HepG2 (cell line): ENCODE data around the gene CYP20A1. TPM values are rescaled to one million over a fixed set of nuclear protein-coding genes. Genes with fewer than 3 reads are reported as not detected.

Source experiments
- BCLAF1 ChIP-seq: fragments of 450-650 bp; IDR thresholded peaks from 2 replicates; pipeline ENCODE4 v1.6.1; 2017; ENCODE audit warnings: mild to moderate bottlenecking
- BORCS8-MEF2B ChIP-seq: sonication (generic); formaldehyde crosslinking; IDR thresholded peaks from 2 replicates; pipeline ENCODE4 v1.8.0; 2022; ENCODE audit warnings: mild to moderate bottlenecking, missing genetic modification reagents
- CBX1 ChIP-seq: IDR thresholded peaks from one replicate; pipeline ENCODE4 v1.6.1; 2016; ENCODE audit warnings: antibody characterized with exemption, low read depth
- CSRNP1 ChIP-seq: sonication (generic); formaldehyde crosslinking; IDR thresholded peaks from 2 replicates; pipeline ENCODE4 v1.8.1; 2023; ENCODE audit warnings: mild to moderate bottlenecking, missing genetic modification reagents
- E2F5 ChIP-seq: sonication (generic); formaldehyde crosslinking; conservative IDR thresholded peaks from 2 replicates; pipeline ENCODE4 v1.4.0; 2020; ENCODE audit warnings: missing genetic modification reagents
- EED ChIP-seq: sonication (generic); formaldehyde crosslinking; IDR thresholded peaks from 2 replicates; pipeline ENCODE4 v1.5.0; 2020; ENCODE audit warnings: mild to moderate bottlenecking, missing genetic modification reagents
- FOXP4 ChIP-seq: sonication (generic); formaldehyde crosslinking; IDR thresholded peaks from 2 replicates; pipeline ENCODE4 v1.4.0; 2020; ENCODE audit warnings: missing genetic modification reagents
- HDAC2 ChIP-seq: sonication (generic); formaldehyde crosslinking; IDR thresholded peaks from 2 replicates; pipeline ENCODE4 v1.4.0; 2020; ENCODE audit warnings: missing genetic modification reagents
- HNRNPK ChIP-seq: fragments of 200-400 bp; formaldehyde crosslinking; IDR thresholded peaks from 2 replicates; pipeline ENCODE4 v1.6.1; 2018; ENCODE audit warnings: low read length, low read depth, moderate library complexity, mild to moderate bottlenecking; ENCODE audit not compliant: poor library complexity, severe bottlenecking
- HOXA3 ChIP-seq: sonication (generic); formaldehyde crosslinking; IDR thresholded peaks from 2 replicates; pipeline ENCODE4 v1.5.0; 2020; ENCODE audit warnings: missing genetic modification reagents
- IKZF5 ChIP-seq: IDR thresholded peaks from 2 replicates; pipeline ENCODE4 v1.6.1; 2018; ENCODE audit warnings: missing genetic modification reagents, mild to moderate bottlenecking, missing compliant biosample characterization
- KDM3A ChIP-seq: IDR thresholded peaks from 2 replicates; pipeline ENCODE4 v1.6.1; 2018; ENCODE audit warnings: low read depth, missing compliant biosample characterization
- MXD4 ChIP-seq: IDR thresholded peaks from 2 replicates; pipeline ENCODE4 v1.6.1; 2016; ENCODE audit warnings: mild to moderate bottlenecking, missing biosample characterization, missing genetic modification reagents
- NFATC3 ChIP-seq: sonication (generic); formaldehyde crosslinking; IDR thresholded peaks from 2 replicates; pipeline ENCODE4 v1.5.1; 2020; ENCODE audit warnings: mild to moderate bottlenecking, missing genetic modification reagents
- ONECUT2 ChIP-seq: sonication (generic); formaldehyde crosslinking; IDR thresholded peaks from 2 replicates; pipeline ENCODE4 v1.4.0; 2020; ENCODE audit warnings: missing genetic modification reagents
- SPEN ChIP-seq: sonication (generic); formaldehyde crosslinking; IDR thresholded peaks from 2 replicates; pipeline ENCODE4 v1.5.1; 2020; ENCODE audit warnings: low read depth, mild to moderate bottlenecking, missing genetic modification reagents
- ZNF768 ChIP-seq: sonication (generic); formaldehyde crosslinking; IDR thresholded peaks from 2 replicates; pipeline ENCODE4 v1.4.0; 2020; ENCODE audit warnings: missing genetic modification reagents
- polyA plus RNA-seq, 8 experiments: library from polyadenylated mRNA; depleted of rRNA in 3 of 8; stranded (reverse) in 7 of 8; unstranded in 1 of 8; fragments of >200 nt; fragmentation: Illumina TruSeq in 4 of 8; extraction: Trizol in 4 of 8; gene quantifications; 2 replicates each; pipeline versions ENCODE4 v1.2.1 to v1.2.3, GENCODE V29; 2011 to 2016; ENCODE audit warnings: low read depth in 4 of 8, missing spikeins in 1 of 8, mixed read lengths in 1 of 8; ENCODE audit not compliant: insufficient read depth in 1 of 8
- total RNA-seq, 5 experiments: library from RNA; depleted of rRNA; stranded (reverse); fragments of >200 nt; fragmentation: Illumina TruSeq; extraction: Trizol; gene quantifications; 2 replicates each; pipeline ENCODE4 v1.2.3, GENCODE V29; 2016; ENCODE audit warnings: low read depth in 1 of 5

CYP20A1 gene
- total and polyA plus RNA-seq, 2 of the 13 experiments (the other 11 are each of a cell fraction or from before 2014, with no cell fraction given): 9.6 to 35.3 TPM

- peak; percentile 77 for TF ChIP-seq FOXP4 (CRISPR knock-in tag)
- TF ChIP-seq EED (CRISPR knock-in tag): peak; percentile 20
- TF ChIP-seq NFATC3 (CRISPR knock-in tag): peak; percentile 59; the same call in 1 of the 2 replicates
- peak; percentile 88 for TF ChIP-seq MXD4
- TF ChIP-seq CSRNP1 (CRISPR knock-in tag): peak; percentile 97
- peak; percentile 95 for TF ChIP-seq BORCS8-MEF2B (CRISPR knock-in tag)
- no peak for TF ChIP-seq BCLAF1
- peak; percentile 83 for TF ChIP-seq E2F5 (CRISPR knock-in tag)
- peak; percentile 93 for TF ChIP-seq SPEN (CRISPR knock-in tag)
- TF ChIP-seq ZNF768 (CRISPR knock-in tag): peak; percentile 55; the same call in 1 of the 2 replicates
- peak; percentile 95 for TF ChIP-seq IKZF5 (CRISPR knock-in tag)
- TF ChIP-seq HDAC2 (CRISPR knock-in tag): peak; percentile 68
- TF ChIP-seq KDM3A: peak; percentile 37; the same call in 1 of the 2 replicates
- peak; percentile 46; the same call in 1 of the 2 replicates for TF ChIP-seq ONECUT2 (CRISPR knock-in tag)
- peak; percentile 91 for TF ChIP-seq CBX1
- TF ChIP-seq HOXA3 (CRISPR knock-in tag): peak; percentile 85
- peak; percentile 66 for TF ChIP-seq HNRNPK
Measured at GRCh38 chr2:203238704-203239526, at the start of gene CYP20A1 (continued).
